Left ventricle myocardium superior (tissue), 1 donor: ENCODE results near the gene DIDO1. TPM values are rescaled to one million over a fixed set of nuclear protein-coding genes. Genes with fewer than 3 reads are reported as not detected.
"Not testable (repeated sequence)": the region's sequence is repeated elsewhere in the genome, so short reads cannot be mapped to it uniquely, and the experiment has no call there.

Source experiments
- ATAC-seq: fragments of 200-7000 bp; cut with Tn5 transposase; one replicate; pipeline ENCODE4 v1.9.1; 2020; ENCODE audit warnings: mild to moderate bottlenecking, moderate library complexity
- DNase-seq: peaks from one replicate; pipeline ENCODE4 v3.0.0-alpha.2; 2020
- intact Hi-C: fragments of 100-400 bp; cut with micrococcal nuclease; formaldehyde crosslinking; loops from one replicate; pipeline ENCODE4 v1.11.0; 2022
- total RNA-seq: library from RNA; stranded (reverse); fragmentation: NEBNext Ultra II Directional; extraction: Animal tissue kit (Norgen Biotek cat#: 25700); gene quantifications from one replicate; pipeline ENCODE4 v1.2.1, GENCODE V29; 2021
- donor health status: DM: no; HTN: yes; CAD: no; lungs with severe emphysema.

DIDO1 gene
- total RNA-seq, 1 donor from 2014 or later, result 38.3 TPM

DNA sequence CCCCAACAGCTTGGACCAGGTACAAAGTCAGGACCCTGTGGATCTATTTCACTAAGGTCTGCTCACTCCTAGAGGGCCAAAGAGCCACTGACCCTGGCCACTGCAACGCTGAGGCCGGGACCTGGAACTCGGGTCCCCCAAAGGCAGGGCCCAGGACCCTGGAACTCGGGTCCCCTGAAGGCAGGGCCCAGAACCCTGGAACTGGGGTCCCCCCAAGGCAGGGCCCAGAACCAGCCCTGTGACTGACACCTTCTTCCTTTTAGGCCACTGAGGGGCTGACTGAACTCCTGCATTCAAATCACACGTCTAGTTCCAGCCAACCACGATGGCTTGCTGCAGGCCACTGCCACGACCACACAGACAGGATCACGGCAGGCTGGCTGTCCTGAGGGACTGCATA, 74.1 kb downstream of the DIDO1 start:
- no peak for DNase-seq
- intact Hi-C loops, result no loop called here
- ATAC-seq, result no peak

DNA sequence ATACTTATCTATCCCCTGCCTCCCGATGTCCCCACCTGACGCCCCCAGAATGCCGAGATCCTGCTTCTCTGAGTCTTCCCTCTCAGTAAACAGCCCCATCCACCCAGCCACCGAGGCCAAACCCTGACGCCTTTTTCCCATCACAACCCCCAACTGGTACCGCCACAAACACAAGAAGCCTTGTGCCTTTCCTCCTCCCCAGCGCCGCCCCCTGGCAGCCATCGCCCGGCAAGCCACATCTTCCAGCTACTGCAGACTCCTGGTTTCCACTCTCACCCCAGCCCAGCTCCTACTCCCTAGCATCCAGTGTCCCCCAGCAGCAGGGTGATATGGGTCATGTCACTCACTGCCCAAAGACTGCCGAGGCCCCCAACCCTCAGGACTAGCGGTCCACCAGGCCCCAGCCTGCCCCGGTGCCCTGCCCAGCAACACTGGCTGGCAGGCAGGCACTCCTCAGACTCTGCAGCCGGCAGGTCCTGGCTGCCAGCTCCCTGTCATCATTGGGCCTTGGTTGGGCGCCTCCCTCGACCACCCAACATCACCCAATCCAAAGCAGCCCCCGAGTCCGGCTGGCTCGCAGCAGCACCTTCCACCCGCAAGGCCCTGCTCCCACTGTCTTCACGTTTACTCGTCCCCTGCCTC, 75.9 kb downstream of the DIDO1 start:
- no peak for ATAC-seq
- DNase-seq, result no peak
- intact Hi-C loops, result no loop called here

DNA sequence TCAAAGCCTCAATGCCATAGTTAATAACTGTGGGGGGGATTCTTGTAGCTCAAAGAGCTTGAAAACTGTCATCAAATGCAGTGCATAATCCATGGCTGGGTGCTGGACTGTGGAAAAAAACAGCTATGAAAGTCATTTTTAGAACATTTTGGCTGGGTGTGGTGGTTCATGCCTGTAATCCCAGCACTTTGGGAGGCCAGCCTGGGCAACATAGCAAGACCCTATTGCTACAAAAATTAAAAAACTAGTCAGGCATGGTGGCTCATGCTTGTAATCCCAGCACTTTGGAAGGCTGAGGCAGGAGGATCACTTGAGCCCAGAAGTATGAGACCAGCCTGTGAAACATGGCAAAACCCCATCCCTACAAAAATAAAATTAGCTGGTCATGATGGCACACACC, 76.9 kb downstream of the DIDO1 start:
- ATAC-seq (no peak), DNase-seq (no peak)
- intact Hi-C loops, result no loop called here

DNA sequence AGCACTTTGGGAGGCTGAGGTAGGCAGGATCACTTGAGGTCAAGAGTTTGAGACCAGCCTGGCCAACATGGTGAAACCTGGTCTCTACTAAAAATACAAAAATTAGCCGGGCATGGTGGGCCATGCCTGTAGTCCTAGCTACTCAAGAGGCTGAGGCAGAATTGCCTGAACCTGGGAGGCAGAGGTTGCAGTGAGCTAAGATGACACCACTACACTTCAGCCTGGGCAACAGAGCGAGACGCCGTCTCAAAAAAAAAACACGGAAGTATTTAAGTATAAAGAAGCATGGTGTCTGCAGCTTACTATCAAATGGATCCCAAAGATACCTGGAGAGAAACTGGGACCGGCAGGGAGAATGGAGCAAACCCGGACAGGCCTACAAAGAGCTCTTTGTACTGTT, 77.4 kb downstream of the DIDO1 start:
- intact Hi-C loops, DNase-seq, ATAC-seq: not testable (repeated sequence)

DNA sequence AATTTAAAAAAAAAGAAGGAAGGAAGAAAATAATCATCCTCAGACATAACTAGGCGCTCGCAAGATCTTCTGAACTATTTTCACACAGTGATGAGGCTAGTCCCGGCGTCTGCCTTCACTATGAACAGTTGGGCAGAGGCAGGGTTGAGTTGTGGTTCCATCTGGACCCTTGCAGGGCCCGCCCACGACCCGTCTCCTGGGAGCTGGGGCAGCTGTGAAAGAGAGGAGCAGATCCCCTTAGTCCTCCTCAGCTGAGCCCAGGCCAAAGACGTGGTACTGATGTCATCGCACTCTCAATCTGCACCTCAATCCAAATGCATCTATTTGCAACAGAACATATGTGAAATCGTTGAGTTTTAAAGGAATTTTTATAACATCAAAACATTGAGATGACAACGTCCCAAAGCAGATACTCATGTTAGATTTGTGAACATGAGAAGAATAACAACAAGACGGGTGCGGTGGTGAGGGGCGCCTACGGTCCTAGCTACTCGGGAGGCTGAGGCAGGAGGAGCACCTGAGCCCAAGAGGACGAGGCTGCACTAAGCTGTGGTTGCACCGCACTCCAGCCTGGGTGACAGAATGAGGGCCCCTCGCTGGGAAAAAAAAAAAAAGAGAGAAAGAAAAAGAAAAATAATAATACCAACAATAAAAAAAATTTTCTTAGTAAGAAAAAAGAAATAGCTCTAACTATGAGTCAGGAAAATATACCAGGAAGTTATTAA, 80.0 kb downstream of the DIDO1 start:
- peak; percentile 68 for DNase-seq
- intact Hi-C loops, result no loop called here
- ATAC-seq, result peak; percentile 76

DNA sequence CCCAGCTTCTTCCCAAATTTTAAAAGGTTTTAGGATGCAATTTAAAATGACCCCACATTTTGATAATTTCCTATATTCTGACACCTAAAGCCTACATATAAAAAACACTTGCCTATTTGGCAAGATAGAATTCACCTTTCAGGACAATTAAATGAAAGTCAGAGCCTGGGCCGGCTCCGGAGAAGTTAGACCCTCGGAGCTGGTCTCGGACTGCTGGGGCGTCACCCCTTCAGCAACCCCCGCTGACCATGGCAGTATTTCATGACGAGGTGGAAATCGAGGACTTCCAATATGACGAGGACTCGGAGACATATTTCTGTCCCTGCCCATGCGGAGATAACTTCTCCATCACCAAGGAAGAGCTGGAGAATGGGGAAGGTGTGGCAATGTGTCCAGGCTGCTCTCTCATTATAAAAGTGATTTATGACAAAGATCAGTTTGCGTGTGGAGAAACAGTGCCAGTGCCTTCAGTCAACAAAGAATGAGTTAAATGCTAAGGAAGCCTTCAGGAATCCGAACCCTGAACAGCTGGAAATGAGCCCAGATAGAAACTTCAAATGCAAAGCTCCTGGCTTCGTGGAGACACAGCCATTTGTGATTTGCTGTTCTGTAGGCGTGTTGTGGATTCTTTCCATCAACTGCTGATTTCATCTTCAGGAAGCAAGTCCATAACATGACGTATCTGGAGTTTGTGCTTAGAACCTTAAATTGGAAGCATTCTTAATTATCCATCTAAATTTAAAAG, 80.7 kb downstream of the DIDO1 start:
- intact Hi-C loops, result no loop called here

DNA sequence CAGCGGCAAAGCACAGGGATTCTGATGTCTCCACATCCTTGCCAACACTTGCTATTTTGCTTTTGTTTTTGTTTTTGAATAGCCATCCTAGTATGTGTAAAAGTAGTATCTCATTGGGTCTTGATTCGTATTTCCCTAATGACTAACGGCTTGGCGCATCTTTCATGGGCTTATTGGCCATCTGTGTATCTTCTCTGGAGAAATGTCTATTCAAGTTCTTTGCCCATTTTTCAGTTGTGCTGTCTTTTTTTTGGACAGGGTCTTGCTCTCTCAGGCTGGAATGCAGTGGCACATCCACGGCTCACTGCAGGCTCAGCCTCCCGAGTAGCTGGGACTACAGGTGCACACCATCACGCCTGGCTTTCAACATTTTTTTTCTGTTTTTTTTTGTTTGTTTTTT, 82.1 kb downstream of the DIDO1 start:
- intact Hi-C loops, result no loop called here
- peak; percentile 4 for DNase-seq
- no peak for ATAC-seq

More for the DNA sequence above, 80.7 kb downstream of the DIDO1 start:
- DNase-seq (no peak), ATAC-seq (no peak)

DNA sequence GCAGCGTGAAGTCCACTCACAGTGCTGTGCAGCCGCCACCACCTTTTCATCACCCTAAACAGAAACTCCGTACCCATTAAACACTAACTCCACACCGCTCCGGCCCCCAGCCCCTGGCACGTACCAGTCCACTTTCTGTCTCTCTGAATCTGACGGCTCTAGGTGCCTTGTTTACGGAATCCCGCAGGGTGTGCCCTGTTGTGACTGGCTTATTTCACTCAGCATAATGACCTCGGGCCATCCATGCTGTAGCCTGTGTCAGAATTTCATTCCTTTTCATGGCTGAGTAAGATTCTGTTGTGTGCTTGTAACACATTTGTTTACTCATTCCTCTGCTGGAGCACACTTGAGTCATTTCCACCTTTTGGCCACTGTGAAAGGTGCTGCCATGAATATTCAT, 82.6 kb downstream of the DIDO1 start:
- ATAC-seq (no peak), DNase-seq (peak; percentile 9)
- intact Hi-C loops, result no loop called here

DNA sequence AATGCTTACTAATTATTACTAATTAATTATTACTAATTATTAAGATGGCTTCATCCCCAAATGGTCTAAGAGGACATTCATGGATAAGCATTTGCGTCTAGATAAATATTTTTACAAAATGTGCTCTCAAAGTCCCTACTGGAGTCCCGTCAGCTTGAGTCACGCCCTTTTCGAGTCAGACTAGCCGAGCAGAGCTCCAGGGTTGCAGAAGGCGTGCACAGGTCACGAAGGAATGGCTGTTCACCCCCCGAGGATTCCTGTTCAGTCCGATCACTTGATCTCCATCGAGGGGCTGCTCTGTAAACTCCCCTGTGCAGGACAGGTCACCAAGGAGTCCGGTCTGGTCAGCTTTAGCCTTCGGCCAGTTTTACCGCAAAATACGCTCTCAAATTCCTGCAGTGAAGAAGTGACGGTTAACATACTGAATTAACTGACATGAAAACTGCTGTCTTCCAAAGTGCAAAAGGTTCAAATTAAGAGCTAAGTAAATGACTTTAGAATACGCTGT, 84.5 kb downstream of the DIDO1 start:
- ATAC-seq (no peak), DNase-seq (peak; percentile 9)
- intact Hi-C loops, result no loop called here

DNA sequence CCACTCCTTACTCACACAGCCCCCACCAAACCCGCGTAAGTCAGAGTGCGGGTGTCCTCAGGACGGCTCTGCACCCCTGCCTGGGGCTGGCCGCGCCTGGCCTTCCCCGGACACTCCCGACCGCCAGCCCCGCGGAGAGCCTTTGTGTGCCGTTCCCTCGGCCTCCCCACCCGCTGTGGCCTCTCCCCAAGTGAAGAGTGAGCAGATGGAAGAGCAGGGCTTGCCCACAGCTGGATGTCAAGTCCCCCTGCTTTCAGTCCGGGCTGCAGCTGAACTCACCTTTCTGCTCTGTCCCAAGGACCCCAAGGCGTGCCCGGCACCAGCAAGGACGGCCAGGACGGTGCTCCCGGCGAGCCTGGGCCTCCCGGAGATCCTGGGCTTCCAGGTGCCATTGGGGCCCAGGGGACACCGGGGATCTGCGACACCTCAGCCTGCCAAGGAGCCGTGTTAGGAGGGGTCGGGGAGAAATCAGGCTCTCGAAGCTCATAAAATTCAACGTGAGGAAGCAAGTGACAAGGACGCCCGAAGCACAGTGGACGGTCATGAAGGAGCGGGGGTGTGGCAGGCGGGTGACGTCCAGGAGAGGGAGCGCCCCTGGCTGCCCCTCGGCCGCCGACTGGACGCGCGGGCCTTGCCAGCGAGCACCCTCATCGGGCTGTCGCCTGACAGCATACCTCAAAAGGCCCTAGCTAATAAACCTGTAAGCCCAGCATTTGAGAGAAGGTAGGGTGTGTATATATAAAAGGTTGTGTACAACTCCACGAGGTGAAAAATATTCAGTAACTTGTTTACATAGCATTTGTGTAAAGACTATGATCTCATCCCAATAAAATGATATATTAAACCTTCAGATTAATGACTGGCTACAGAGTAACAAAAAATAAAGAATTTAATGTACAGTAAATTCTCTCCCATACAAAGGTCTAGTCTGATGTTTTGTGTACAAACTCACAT, 85.8 kb downstream of the DIDO1 start:
- ATAC-seq (no peak), DNase-seq (peak; percentile 23)
- intact Hi-C loops, result no loop called here

DNA sequence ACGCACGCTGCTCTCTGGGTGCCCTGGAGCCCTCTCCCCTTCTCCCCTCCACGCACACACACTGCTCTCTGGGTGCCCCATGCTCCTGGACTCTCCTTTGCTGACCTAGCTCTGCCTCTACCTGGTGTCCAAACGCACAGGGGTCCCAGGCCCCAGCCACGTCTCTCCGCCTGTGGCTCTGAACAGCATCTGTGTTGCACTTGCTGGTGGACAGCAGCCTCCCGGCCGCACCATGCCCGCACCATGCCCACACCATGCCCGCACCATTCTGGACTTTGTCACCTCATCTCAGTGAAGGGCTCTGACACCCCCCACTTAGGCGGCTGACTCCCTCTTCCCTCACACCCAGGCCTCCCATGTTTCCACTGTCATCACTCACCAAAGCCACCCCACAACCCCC, 86.5 kb downstream of the DIDO1 start:
- intact Hi-C loops, result no loop called here

DNA sequence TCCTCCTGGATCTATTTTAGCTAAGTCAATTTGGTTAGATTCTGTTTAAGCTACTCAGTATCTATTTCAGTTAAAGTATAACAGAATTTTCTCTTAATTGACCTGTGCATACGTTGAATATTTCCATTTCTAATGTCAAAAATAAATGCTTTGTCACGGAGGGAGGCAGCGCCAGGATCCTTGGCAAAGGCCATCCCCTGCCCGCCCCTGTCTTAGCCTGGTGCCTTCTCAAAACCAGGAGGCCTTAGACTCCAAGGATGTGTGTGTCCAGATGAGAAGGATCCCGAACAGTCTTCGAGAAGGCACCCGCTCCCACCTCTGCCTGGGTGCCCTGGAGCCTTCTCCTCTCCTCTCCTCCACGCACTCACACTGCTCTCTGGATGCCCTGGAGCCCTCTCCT, 87.0 kb downstream of the DIDO1 start:
- no peak for ATAC-seq
- DNase-seq, result peak; percentile 2
- intact Hi-C loops, result no loop called here

More for the DNA sequence above, 86.5 kb downstream of the DIDO1 start:
- ATAC-seq (no peak), DNase-seq (peak; percentile 13)

DNA sequence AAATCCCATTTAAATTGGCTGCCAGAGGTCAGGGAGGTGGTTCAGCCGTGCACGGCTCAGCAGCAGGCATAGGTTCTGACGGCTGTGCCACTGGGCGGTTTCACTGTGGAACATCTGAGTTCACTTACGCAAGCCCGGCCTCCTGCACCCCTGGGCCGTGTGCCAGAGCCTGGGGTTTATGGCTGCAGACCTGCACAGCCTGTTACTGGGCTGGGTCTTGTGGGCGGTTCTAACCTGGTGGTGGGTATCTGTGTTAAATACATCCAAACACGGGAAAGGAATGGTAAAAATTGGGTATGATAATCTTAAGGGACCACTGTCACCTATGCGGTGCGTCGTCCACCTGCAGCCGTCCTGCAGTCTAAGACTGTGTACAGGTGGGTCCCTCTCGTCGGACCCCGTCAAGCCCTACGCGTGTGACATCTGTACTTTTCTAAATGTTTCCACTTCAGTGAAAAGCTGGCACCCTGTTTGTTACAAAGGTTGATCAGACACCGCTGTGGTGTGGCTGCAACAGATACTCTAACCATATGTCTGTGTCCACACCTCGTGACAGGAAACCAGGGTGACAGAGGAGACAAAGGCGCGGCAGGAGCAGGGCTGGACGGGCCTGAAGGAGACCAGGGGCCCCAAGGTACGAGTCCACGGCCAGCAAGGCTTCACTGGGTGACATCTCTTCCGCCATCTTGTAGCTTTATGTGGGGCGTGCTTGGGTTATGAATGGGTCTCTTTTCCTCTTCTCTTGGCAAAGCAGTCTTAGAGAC, 88.0 kb downstream of the DIDO1 start:
- ATAC-seq (peak; percentile 56), DNase-seq (peak; percentile 54)
- intact Hi-C loops, result no loop called here

DNA sequence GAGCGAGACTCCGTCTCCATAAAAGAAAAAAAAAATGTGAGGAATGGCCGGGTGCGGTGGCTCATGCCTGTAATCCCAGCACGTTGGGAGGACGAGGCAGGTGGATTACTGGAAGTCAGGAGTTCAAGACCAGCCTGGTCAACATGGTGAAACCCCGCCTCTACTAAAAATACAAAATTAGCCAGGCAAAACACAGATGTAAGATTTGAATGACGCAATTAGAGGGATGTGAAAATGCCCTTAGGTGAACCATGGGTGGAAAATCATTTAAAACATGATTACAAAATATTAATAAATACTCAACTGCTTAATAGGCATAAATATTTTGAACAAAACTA, 88.5 kb downstream of the DIDO1 start:
- DNase-seq (no peak), ATAC-seq (no peak)
- intact Hi-C loops, result no loop called here

DNA sequence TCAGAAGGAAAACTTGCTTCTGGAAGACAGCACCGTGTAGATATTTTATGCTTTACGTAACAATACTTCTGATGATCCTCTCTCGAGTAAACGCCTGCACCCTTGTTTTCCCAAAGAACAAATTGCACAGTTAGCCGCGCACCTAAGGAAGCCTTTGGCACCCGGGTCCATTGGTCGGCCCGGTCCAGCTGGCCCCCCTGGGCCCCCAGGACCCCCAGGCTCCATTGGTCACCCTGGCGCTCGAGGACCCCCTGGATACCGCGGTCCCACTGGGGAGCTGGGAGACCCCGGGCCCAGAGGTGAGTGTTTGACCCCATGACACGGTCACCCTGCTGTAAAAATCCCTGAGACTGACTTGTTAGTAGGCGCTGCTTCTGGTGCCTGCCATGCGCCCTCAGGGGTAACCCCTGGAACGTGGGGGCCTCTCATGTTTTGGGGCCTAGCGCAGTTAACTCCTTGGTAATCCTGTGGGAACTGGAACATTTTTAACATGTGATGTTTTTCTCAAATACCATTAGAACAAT, 89.3 kb downstream of the DIDO1 start:
- DNase-seq (peak; percentile 2), ATAC-seq (no peak)
- intact Hi-C loops, result no loop called here

DNA sequence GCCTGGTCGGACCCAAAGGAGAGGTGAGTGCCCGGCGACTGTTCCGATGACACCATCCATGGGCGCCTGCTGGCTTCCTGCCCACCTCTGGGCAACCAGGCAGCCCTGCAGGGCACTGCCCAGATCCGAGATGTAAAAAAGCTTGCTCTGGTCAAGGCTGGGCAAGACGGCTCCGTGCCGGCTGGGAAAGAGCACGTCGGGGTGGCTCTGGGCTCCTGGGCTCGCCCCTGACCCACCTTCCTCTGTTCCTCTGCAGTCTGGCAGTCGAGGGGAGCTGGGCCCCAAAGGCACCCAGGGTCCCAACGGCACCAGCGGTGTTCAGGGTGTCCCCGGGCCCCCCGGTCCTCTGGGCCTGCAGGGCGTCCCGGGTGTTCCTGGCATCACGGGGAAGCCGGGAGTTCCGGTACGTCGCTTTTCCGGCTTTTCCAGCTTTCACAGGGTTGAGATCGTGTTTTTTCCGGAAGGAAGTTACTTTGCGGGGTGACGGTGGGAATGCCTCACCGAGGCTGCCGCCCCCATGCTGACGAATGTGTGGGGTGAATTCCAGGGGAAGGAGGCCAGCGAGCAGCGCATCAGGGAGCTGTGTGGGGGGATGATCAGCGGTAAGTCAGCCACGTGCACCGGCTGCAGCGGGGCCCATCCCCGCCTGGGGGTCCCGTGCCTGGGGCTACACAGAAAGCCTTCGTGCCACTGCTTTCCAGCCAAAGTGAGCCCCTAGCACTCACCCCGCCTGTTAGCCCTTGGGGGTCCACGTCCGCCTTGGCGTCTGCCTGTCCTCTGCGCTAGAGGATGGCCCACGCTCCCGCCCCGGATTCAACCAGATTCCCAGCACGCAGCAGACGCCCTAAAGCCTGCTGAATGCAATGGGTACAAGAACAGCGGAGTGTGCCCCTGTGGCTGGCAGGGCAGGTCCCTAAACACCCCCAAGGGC, 90.1 kb downstream of the DIDO1 start:
- peak; percentile 20 for DNase-seq
- intact Hi-C loops, result no loop called here
- ATAC-seq, result no peak
